H9 (cell line): Measurements from ENCODE around the gene VANGL2. TPM values are rescaled to one million over a fixed set of nuclear protein-coding genes. Genes with fewer than 3 reads are reported as not detected.
A peak's percentile ranks its signal among the peaks of the same experiment; 100 is the strongest.

Experiments
- DNase-seq: peaks from one replicate; pipeline ENCODE4 v3.0.0-alpha.2; 2017
- H2AFZ ChIP-seq: one replicate; pipeline ENCODE4 v1.6.1; 2013; ENCODE audit warnings: mild to moderate bottlenecking, low read length, control low read depth, moderate library complexity
- H2AK5ac ChIP-seq: 2 replicates; pipeline ENCODE4 v1.6.1; 2013; ENCODE audit warnings: low read length, control low read depth, mixed read lengths; ENCODE audit not compliant: insufficient read length
- H2BK120ac ChIP-seq: one replicate; pipeline ENCODE4 v1.6.1; 2013; ENCODE audit warnings: low read depth, mild to moderate bottlenecking, low read length, control low read depth, inconsistent platforms; ENCODE audit not compliant: poor library complexity, severe bottlenecking
- H2BK12ac ChIP-seq: 2 replicates; pipeline ENCODE4 v1.6.1; 2013; ENCODE audit warnings: low read length, control low read depth, mixed read lengths, low read depth; ENCODE audit not compliant: insufficient read length
- H2BK15ac ChIP-seq: 2 replicates; pipeline ENCODE4 v1.6.1; 2013; ENCODE audit warnings: low read depth, low read length, control low read depth
- H2BK20ac ChIP-seq: one replicate; pipeline ENCODE4 v1.6.1; 2013; ENCODE audit warnings: low read depth, mild to moderate bottlenecking, low read length, control low read depth, inconsistent platforms; ENCODE audit not compliant: poor library complexity, severe bottlenecking
- H2BK5ac ChIP-seq: 2 replicates; pipeline ENCODE4 v1.6.1; 2013; ENCODE audit warnings: low read length, control low read depth, mixed read lengths; ENCODE audit not compliant: insufficient read length
- H3K14ac ChIP-seq: 2 replicates; pipeline ENCODE4 v1.6.1; 2013; ENCODE audit warnings: low read length, control low read depth; ENCODE audit not compliant: insufficient read depth
- H3K18ac ChIP-seq: 2 replicates; pipeline ENCODE4 v1.6.1; 2013; ENCODE audit warnings: low read depth, mild to moderate bottlenecking, mixed read lengths, low read length, control low read depth; ENCODE audit not compliant: insufficient read length
- H3K23ac ChIP-seq: 2 replicates; pipeline ENCODE4 v1.6.1; 2013; ENCODE audit warnings: low read length, control low read depth, mixed read lengths, low read depth; ENCODE audit not compliant: insufficient read length
- H3K23me2 ChIP-seq: 2 replicates; pipeline ENCODE4 v1.6.1; 2013; ENCODE audit warnings: low read depth, mild to moderate bottlenecking, mixed read lengths, low read length, control low read depth; ENCODE audit not compliant: insufficient read length, poor library complexity, severe bottlenecking
- H3K27ac ChIP-seq: 2 replicates; pipeline ENCODE4 v1.5.1; 2013; ENCODE audit warnings: low read length, control low read depth, mixed read lengths, low read depth; ENCODE audit not compliant: insufficient read length
- H3K27me3 ChIP-seq: 2 replicates; pipeline ENCODE4 v1.6.1; 2013; ENCODE audit warnings: low read length, control low read depth, inconsistent platforms; ENCODE audit not compliant: insufficient read depth
- H3K4ac ChIP-seq: 2 replicates; pipeline ENCODE4 v1.6.1; 2013; ENCODE audit warnings: low read depth, mild to moderate bottlenecking, control low read depth, inconsistent platforms, low read length, moderate library complexity
- H3K4me1 ChIP-seq: 2 replicates; pipeline ENCODE4 v1.6.1; 2013; ENCODE audit warnings: low read length, control low read depth, inconsistent platforms; ENCODE audit not compliant: insufficient read depth
- H3K4me2 ChIP-seq: 2 replicates; pipeline ENCODE4 v1.6.1; 2013; ENCODE audit warnings: low read length, control low read depth, mixed read lengths; ENCODE audit not compliant: insufficient read length, insufficient read depth
- H3K56ac ChIP-seq: 2 replicates; pipeline ENCODE4 v1.6.1; 2013; ENCODE audit warnings: low read depth, mild to moderate bottlenecking, mixed read lengths, low read length, control low read depth; ENCODE audit not compliant: insufficient read length
- H3K79me1 ChIP-seq: 2 replicates; pipeline ENCODE4 v1.6.1; 2013; ENCODE audit warnings: low read depth, mild to moderate bottlenecking, moderate library complexity, low read length, control low read depth, inconsistent platforms; ENCODE audit not compliant: insufficient read depth, poor library complexity, severe bottlenecking
- H3K79me2 ChIP-seq: 2 replicates; pipeline ENCODE4 v1.6.1; 2013; ENCODE audit warnings: low read length, control low read depth, inconsistent platforms; ENCODE audit not compliant: insufficient read depth
- H3K9ac ChIP-seq: 2 replicates; pipeline ENCODE4 v1.6.1; 2013; ENCODE audit warnings: low read length, control low read depth, mixed read lengths; ENCODE audit not compliant: insufficient read length; ENCODE audit errors: extremely low read depth
- H3K9me3 ChIP-seq: one replicate; pipeline ENCODE4 v1.6.1; 2013; ENCODE audit warnings: low read depth, low read length, inconsistent platforms; ENCODE audit not compliant: control insufficient read depth
- H3T11ph ChIP-seq: one replicate; pipeline ENCODE4 v1.6.1; 2013; ENCODE audit warnings: mild to moderate bottlenecking, low read length, control low read depth, inconsistent platforms
- H4K20me1 ChIP-seq: one replicate; pipeline ENCODE4 v1.6.1; 2013; ENCODE audit not compliant: control insufficient read depth, insufficient read length, insufficient read depth
- H4K5ac ChIP-seq: 2 replicates; pipeline ENCODE4 v1.6.1; 2013; ENCODE audit warnings: low read depth, mild to moderate bottlenecking, mixed read lengths, low read length, control low read depth; ENCODE audit not compliant: insufficient read length
- H4K8ac ChIP-seq: replicated peaks from 2 replicates; pipeline ENCODE4 v1.6.1; 2013; ENCODE audit warnings: low read length, control low read depth, mixed read lengths, low read depth; ENCODE audit not compliant: insufficient read length
- H4K91ac ChIP-seq: 2 replicates; pipeline ENCODE4 v1.6.1; 2013; ENCODE audit warnings: low read depth, mild to moderate bottlenecking, moderate library complexity, mixed read lengths, low read length, control low read depth; ENCODE audit not compliant: insufficient read length
- H3K27ac Mint-ChIP-seq, 3 experiments: 2 replicates in 2 of 3; 3 replicates in 1 of 3; pipeline ENCODE4 v1.8.0; 2020 to 2021; ENCODE audit warnings: mixed read lengths in 3 of 3, mild to moderate bottlenecking in 1 of 3, moderate library complexity in 1 of 3
- H3K27me3 Mint-ChIP-seq: 2 replicates; pipeline ENCODE4 v1.8.0; 2021; ENCODE audit warnings: low read depth, mild to moderate bottlenecking, moderate library complexity, mixed read lengths
- H3K36me3 Mint-ChIP-seq, 3 experiments: 2 replicates in 2 of 3; 3 replicates in 1 of 3; pipeline ENCODE4 v1.8.0; 2020 to 2021; ENCODE audit warnings: low read depth in 3 of 3, mixed read lengths in 3 of 3; ENCODE audit not compliant: insufficient read depth in 1 of 3
- H3K4me1 Mint-ChIP-seq, 2 experiments: 2 replicates each; pipeline ENCODE4 v1.8.0; 2020; ENCODE audit warnings: mixed read lengths in 2 of 2
- H3K4me3 Mint-ChIP-seq, 2 experiments: 2 replicates in 1 of 2; 3 replicates in 1 of 2; pipeline ENCODE4 v1.8.0; 2020 to 2021; ENCODE audit warnings: mild to moderate bottlenecking in 2 of 2, mixed read lengths in 2 of 2, moderate library complexity in 1 of 2
- H3K9me3 Mint-ChIP-seq, 2 experiments: 2 replicates in 1 of 2; 3 replicates in 1 of 2; pipeline ENCODE4 v1.8.0; 2020; ENCODE audit warnings: mild to moderate bottlenecking in 2 of 2, mixed read lengths in 2 of 2, moderate library complexity in 1 of 2
- CTCF ChIP-seq: fragments of 200-600 bp; sonication (generic); conservative IDR thresholded peaks from 3 replicates; pipeline ENCODE4 v1.8.0; 2021; ENCODE audit warnings: antibody characterized with exemption, mild to moderate bottlenecking
- WGBS: extraction: QIAGEN DNeasy Blood & Tissue Kit; methylation state at CpG from one replicate; pipeline ENCODE4 v1.1.7; 2013; ENCODE audit warnings: missing lambda C conversion rate, low lambda C conversion rate, mixed read lengths; ENCODE audit not compliant: insufficient read length; ENCODE audit errors: extremely low coverage; 5-methylcytosine and 5-hydroxymethylcytosine counted together
- total RNA-seq: library from RNA; stranded (reverse); gene quantifications from 2 replicates; pipeline ENCODE4 v1.2.1, GENCODE V29; 2021

VANGL2 gene
- total RNA-seq, 1 experiment from 2014 or later = 58.5 TPM

GRCh38 chr1:160428053-160428452 lies 27.7 kb downstream of the VANGL2 start:
- Histone ChIP-seq H3K23ac (no peak overlapping the region), H3T11ph (no peak overlapping the region), H3K23me2 (no peaks in the 10 kb centered on the region), H2BK5ac (no peak overlapping the region), H2BK12ac (no peak overlapping the region), H3K4me1 (no peaks in the 10 kb centered on the region), H4K8ac (no peak overlapping the region), H3K79me1 (no peaks in the 10 kb centered on the region), H3K4me2 (no peak overlapping the region), H2BK120ac (no peak overlapping the region), H4K20me1 (no peaks in the 10 kb centered on the region), H2AK5ac (no peak overlapping the region), H3K27me3 (no peaks in the 10 kb centered on the region), H3K14ac (no peak overlapping the region), H3K18ac (no peak overlapping the region), H3K79me2 (no peaks in the 10 kb centered on the region), H3K56ac (no peak overlapping the region), H3K9me3 (no peaks in the 10 kb centered on the region), H4K5ac (no peak overlapping the region), H4K91ac (no peak overlapping the region), H2BK20ac (no peak overlapping the region), H2AFZ (no peak overlapping the region), H2BK15ac (no peak overlapping the region), H3K9ac (no peak overlapping the region), H3K27ac (no peak overlapping the region), H3K4ac (no peak overlapping the region)
- no CpG with 5 or more reads among the region's 8 CpGs for WGBS
- Mint-ChIP-seq H3K4me3 (no peak overlapping the region), H3K27ac (peak overlapping the region; percentile 45 to 81 (median 56); a peak in 5 of 7 replicates), H3K36me3 (peaks cover 20 to 48% (median 45%) of the 10 kb centered on the region in 3 experiments; a peak in 6 of 7 replicates), H3K27me3 (no peaks in the 10 kb centered on the region; the same call in 1 of the 2 replicates), H3K9me3 (no peaks in the 10 kb centered on the region), H3K4me1 (peaks cover 0 to 11% of the 10 kb centered on the region in 2 experiments; a peak in 3 of 4 replicates)
- no peak for DNase-seq
- TF ChIP-seq CTCF = no peak
